Astrocyte (in vitro differentiated cells and primary cell): Measurements from ENCODE around the gene CORIN. TPM values are rescaled to one million over a fixed set of nuclear protein-coding genes. Genes with fewer than 3 reads are reported as not detected.

Source experiments
- DNase-seq: peaks from one replicate; pipeline ENCODE4 v3.0.0-alpha.2; 2010; ENCODE audit warnings: low read depth
- FAIRE-seq: peaks from 2 replicates; lab custom pipeline; 2011; peaks lifted over from hg19 to GRCh38; lab: Jason Lieb, UNC
- H2AFZ ChIP-seq: 2 replicates; pipeline ENCODE4 v1.6.0; 2012; ENCODE audit warnings: low read depth, low read length, inconsistent platforms
- H3K27ac ChIP-seq: 2 replicates; pipeline ENCODE4 v1.5.1; 2011; ENCODE audit warnings: low read depth, low read length, inconsistent platforms
- H3K27me3 ChIP-seq: 2 replicates; pipeline ENCODE4 v1.6.0; 2011; ENCODE audit warnings: low read length, inconsistent platforms; ENCODE audit not compliant: insufficient read depth
- H3K36me3 ChIP-seq: 2 replicates; pipeline ENCODE4 v1.5.1; 2011; ENCODE audit warnings: low read length, inconsistent platforms; ENCODE audit not compliant: insufficient read depth
- H3K4me1 ChIP-seq: 2 replicates; pipeline ENCODE4 v1.5.1; 2011; ENCODE audit warnings: low read length, inconsistent platforms; ENCODE audit not compliant: insufficient read depth
- H3K4me2 ChIP-seq: 2 replicates; pipeline ENCODE4 v1.6.0; 2012; ENCODE audit warnings: low read length, inconsistent platforms
- H3K4me3 ChIP-seq: 2 replicates; pipeline ENCODE4 v1.5.1; 2011; ENCODE audit warnings: low read depth, mild to moderate bottlenecking, low read length, inconsistent platforms; ENCODE audit not compliant: insufficient read depth
- H3K79me2 ChIP-seq: 2 replicates; pipeline ENCODE4 v1.6.0; 2012; ENCODE audit warnings: mild to moderate bottlenecking, low read length, inconsistent platforms; ENCODE audit not compliant: insufficient read depth
- H3K9ac ChIP-seq: 2 replicates; pipeline ENCODE4 v1.6.0; 2012; ENCODE audit warnings: mild to moderate bottlenecking, low read length, inconsistent platforms
- H3K9me3 ChIP-seq: 2 replicates; pipeline ENCODE4 v1.5.1; 2012; ENCODE audit warnings: low read depth, mild to moderate bottlenecking, low read length, inconsistent platforms; ENCODE audit not compliant: insufficient read depth
- H4K20me1 ChIP-seq: 2 replicates; pipeline ENCODE4 v1.6.0; 2012; ENCODE audit warnings: low read length, inconsistent platforms; ENCODE audit not compliant: insufficient read depth
- H3K27ac Mint-ChIP-seq: one replicate; pipeline ENCODE4 v1.8.0; 2021; ENCODE audit warnings: mild to moderate bottlenecking, mixed read lengths; ENCODE audit not compliant: unreplicated experiment
- H3K27me3 Mint-ChIP-seq: one replicate; pipeline ENCODE4 v1.8.0; 2021; ENCODE audit warnings: low read depth, mixed read lengths; ENCODE audit not compliant: unreplicated experiment
- H3K36me3 Mint-ChIP-seq: one replicate; pipeline ENCODE4 v1.8.0; 2021; ENCODE audit warnings: low read depth, mixed read lengths; ENCODE audit not compliant: unreplicated experiment
- H3K4me1 Mint-ChIP-seq: one replicate; pipeline ENCODE4 v1.8.0; 2021; ENCODE audit warnings: low read depth, mixed read lengths; ENCODE audit not compliant: unreplicated experiment
- H3K4me3 Mint-ChIP-seq: one replicate; pipeline ENCODE4 v1.8.0; 2021; ENCODE audit warnings: mild to moderate bottlenecking, moderate library complexity, mixed read lengths; ENCODE audit not compliant: unreplicated experiment
- H3K9me3 Mint-ChIP-seq: one replicate; pipeline ENCODE4 v1.8.0; 2021; ENCODE audit warnings: mild to moderate bottlenecking, mixed read lengths; ENCODE audit not compliant: unreplicated experiment
- CTCF ChIP-seq: IDR thresholded peaks from 2 replicates; pipeline ENCODE4 v1.5.1; 2011; ENCODE audit warnings: low read depth, mild to moderate bottlenecking, inconsistent platforms, low read length, moderate library complexity; ENCODE audit not compliant: insufficient read depth
- EZH2 ChIP-seq: IDR thresholded peaks from 2 replicates; pipeline ENCODE4 v1.6.1; 2012; ENCODE audit warnings: mild to moderate bottlenecking, low read length, inconsistent platforms; ENCODE audit not compliant: insufficient read depth
- total RNA-seq: library from RNA; stranded (reverse); gene quantifications from 2 replicates; pipeline ENCODE4 v1.2.1, GENCODE V29; 2021

The CORIN gene
- total RNA-seq, 1 donor from 2014 or later, result 0.20 TPM

GRCh38 chr4:47876784-47877546 is 39.1 kb upstream of the CORIN start:
- Mint-ChIP-seq H3K36me3 (peaks cover 21% of the 10 kb centered on the region), H3K4me1 (peaks cover 4% of the 10 kb centered on the region), H3K4me3 (no peak overlapping the region), H3K9me3 (peaks cover 10% of the 10 kb centered on the region), H3K27ac (no peak overlapping the region), H3K27me3 (no peaks in the 10 kb centered on the region)
- Histone ChIP-seq H3K79me2 (no peaks in the 10 kb centered on the region), H4K20me1 (no peaks in the 10 kb centered on the region), H3K4me1 (no peaks in the 10 kb centered on the region), H3K9ac (no peak overlapping the region), H2AFZ (no peak overlapping the region), H3K4me3 (no peak overlapping the region), H3K36me3 (peaks cover 40% of the 10 kb centered on the region), H3K27me3 (no peaks in the 10 kb centered on the region), H3K27ac (no peak overlapping the region), H3K9me3 (no peaks in the 10 kb centered on the region), H3K4me2 (no peak overlapping the region)
- FAIRE-seq, result no peak
- DNase-seq, result no peak
- TF ChIP-seq CTCF, result no peak
- no peak for TF ChIP-seq EZH2

GRCh38 chr4:47876310-47876709 is 38.4 kb upstream of the CORIN start:
- no peak overlapping the region for H2AFZ ChIP-seq
- Mint-ChIP-seq H3K4me1 (peaks cover 4% of the 10 kb centered on the region), H3K36me3 (peaks cover 21% of the 10 kb centered on the region), H3K4me3 (no peak overlapping the region), H3K27ac (no peak overlapping the region), H3K27me3 (no peaks in the 10 kb centered on the region), H3K9me3 (peaks cover 10% of the 10 kb centered on the region)
- TF ChIP-seq EZH2, result no peak
- no peak for TF ChIP-seq CTCF
- no peaks in the 10 kb centered on the region for H3K9me3 ChIP-seq
- no peak overlapping the region for H3K9ac ChIP-seq
- H3K4me2 ChIP-seq, result no peak overlapping the region
- DNase-seq, result no peak
- H3K4me1 ChIP-seq, result no peaks in the 10 kb centered on the region
- no peaks in the 10 kb centered on the region for H3K27me3 ChIP-seq
- H3K79me2 ChIP-seq, result no peaks in the 10 kb centered on the region
- no peak overlapping the region for H3K27ac ChIP-seq
- no peaks in the 10 kb centered on the region for H4K20me1 ChIP-seq
- peaks cover 36% of the 10 kb centered on the region for H3K36me3 ChIP-seq
- no peak for FAIRE-seq
- no peak overlapping the region for H3K4me3 ChIP-seq
